COLO668 (cell line): ENCODE results near the gene FAM171A2.
"Not testable (repeated sequence)": the region's sequence is repeated elsewhere in the genome, so short reads cannot be mapped to it uniquely, and the experiment has no call there.

Source experiments
- DNase-seq: peaks from one replicate; lab custom pipeline; 2025; ENCODE audit not compliant: unreplicated experiment; lab: John Stamatoyannopoulos, UW

FAM171A2 gene

DNA sequence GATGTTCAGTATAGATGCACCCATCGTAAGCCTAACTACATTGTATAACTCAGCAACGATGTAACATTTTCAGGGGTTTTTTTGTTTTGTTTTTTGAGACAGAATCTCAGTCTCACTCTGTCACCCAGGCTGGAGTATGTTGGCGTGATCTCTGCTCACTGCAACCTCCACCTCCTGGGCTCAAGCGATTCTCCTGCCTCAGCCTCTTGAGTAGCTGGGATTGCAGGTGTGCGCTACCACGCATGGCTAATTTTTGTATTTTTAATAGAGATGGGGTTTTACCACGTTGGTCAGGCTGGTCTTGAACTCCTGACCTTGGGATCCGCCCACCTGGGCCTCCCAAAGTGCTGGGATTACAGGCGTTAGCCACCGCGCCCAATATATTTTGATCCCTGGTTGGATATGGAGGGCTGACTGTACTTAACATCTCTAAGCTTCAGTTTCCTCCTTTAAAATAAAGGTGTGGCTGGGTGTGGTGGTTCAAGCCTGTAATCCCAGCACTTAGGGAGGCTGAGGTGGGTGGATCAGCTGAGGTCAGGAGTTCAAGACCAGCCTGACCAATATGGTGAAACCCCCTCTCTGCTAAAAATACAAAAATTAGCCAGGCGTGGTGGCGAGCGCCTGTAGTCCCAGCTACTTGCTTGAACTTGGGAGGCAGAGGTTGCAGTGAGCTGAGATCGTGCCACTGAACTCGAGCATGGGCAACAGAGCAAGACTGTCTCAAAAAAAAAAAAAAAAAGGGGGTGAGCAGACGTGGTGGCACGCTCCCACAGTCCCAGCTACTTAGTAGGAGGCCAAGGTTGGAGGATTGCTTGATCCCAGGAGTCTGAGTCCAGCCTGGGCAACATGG lies 16.2 kb downstream of the FAM171A2 start:
- DNase-seq: not testable (repeated sequence)

DNA sequence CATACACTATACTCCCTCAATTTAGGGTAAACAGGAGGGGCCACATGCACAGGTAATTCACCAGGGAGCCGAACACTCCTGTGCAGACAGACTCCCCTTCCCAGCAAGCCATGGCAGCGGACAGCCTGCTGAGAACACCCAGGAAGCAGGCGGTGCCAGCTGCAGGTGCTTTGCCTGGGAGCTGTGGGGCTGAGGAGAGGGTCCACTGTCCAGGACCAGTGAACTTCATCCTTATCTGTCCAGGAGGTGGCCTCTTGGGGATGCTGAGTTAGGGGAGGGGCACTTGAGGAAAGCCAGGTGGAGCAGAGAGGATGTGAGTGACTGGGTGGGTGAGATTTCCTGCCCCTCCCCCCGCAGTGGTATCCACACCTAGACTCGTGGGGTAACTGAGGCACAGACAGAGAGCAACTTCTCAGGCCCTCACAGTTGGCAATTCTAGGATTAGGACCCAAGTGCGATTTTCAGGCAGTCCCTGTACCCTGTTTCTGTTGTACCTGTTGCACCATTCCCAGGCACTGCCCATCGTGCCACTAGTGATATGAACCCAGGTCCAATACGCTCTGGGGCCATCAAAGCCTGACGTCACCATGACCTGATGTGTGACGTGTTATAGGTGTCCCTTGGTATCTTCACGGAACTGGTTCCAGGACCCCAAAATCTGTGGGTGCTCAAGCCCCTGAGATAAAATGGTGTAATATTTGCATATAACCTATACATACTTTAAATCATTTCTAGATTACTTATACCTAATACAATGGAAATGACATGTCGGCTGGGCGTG lies 17.4 kb downstream of the FAM171A2 start:
- peak; percentile 17 for DNase-seq

DNA sequence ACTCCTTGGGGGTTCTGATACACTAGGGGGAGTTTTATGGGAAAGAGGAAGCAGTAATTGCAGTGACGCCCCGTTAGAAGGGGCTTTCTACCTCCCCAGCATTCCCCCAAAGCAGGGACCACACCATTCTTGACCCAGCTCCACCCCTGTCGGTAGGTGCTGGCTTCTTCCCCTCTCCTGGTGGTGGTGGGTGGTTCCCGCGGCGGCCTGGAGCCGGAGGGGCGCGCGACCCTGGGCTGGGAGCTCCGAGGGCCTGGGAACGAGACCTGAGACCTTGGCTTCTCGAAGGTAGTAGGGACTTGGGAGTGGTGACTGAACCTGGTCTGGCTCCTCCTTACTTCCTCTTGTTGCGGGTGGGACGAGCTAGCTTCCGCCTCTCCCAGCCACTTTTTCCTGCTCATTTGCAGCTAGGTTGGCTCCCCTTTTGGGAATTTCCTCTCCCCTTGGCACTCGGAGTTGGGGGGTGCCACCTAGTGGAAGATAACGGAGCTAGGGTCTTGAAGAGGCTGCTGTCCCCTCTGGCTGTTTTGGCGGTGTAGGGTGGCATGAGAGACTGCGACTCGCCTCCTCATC lies 18.1 kb downstream of the FAM171A2 start:
- peak; percentile 39 for DNase-seq

DNA sequence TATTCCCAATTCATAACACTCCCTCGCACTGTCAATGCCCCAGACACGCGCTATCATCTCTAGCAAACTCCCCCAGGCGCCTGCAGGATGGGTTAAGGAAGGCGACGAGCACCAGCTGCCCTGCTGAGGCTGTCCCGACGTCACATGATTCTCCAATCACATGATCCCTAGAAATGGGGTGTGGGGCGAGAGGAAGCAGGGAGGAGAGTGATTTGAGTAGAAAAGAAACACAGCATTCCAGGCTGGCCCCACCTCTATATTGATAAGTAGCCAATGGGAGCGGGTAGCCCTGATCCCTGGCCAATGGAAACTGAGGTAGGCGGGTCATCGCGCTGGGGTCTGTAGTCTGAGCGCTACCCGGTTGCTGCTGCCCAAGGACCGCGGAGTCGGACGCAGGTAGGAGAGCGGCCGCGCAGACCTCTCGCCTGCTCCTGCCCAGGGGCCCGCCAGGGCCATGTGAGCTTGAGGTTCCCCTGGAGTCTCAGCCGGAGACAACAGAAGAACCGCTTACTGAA lies 18.7 kb downstream of the FAM171A2 start, which contains the start of gene GRN:
GRN (plus strand) TSS at position 364 of the 515 bp plus-strand sequence. CDS start 3,863 bp downstream, outside the sequence.
- peak; percentile 84 for DNase-seq

DNA sequence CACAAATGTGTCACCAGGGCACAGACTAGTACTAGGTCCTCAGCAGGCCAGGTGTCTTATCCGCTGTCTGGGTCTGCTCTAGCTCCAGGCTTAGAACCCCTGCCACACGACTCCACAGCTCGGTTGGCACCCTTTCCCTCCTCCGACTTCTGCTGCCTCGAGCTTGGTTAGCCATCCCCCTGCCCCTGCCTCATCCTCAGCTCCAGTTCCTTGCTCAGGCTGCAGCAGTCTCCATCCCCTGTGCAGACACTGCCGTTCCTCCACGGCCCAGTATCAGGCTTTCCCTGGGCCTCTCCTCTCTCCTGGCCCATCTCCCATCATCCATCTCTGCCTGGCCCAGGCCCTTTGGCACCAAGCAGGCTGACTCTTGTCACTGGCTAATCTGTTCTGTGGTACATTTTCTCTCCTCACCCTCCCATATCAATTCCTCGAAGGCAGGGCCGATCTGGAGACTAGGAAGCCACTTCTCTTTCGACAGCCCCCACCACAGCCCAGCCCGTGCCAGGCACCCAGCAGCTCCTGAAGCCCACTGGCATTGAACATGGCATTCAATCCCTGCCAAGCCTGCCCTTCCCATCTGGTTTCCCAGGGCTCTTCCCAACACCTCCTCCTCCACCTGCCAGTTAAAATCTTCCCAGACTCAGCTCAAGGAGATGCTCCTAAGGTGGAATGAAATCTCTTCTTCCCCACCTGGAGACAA lies 20.0 kb downstream of the FAM171A2 start:
- DNase-seq: no peak

DNA sequence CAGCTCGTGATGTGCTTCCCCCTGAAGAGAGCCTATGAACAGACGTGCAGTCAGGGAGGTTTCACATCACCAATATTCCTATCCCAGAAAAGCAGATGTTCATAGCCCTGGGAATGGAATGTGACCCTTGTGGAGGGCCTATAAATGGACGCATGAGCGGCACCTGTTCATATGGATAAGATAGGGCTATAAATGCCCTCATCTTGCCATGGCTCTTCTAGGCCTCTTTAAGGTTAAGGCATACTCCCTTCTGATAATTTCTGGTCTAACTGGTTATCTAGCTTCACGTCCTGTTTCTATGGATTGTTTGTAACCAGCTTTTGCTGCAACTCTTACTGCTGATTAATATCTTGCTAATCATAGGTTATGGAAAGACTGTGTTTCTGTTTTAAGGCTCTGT lies 23.1 kb downstream of the FAM171A2 start:
- not testable (repeated sequence) for DNase-seq

DNA sequence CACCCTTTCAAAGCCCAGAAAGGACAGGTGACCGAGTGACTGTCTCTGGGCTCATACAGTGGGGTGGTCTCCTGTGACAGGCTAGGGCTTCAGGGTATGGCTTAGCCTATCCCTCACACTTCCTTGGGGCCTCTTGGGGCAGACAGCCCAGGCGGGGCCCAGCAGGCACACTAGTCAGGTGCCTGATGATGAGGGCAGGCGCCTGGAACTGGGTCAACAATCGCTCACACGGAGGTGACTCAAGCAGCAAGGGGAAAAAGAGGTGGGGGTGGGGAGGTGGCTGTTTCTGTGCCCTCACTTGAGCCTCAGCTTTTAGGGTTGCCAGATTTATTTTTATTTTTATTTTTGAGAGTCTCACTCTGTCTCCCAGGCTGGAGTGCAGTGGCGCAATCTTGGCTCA lies 25.0 kb downstream of the FAM171A2 start:
- peak; percentile 1 for DNase-seq

DNA sequence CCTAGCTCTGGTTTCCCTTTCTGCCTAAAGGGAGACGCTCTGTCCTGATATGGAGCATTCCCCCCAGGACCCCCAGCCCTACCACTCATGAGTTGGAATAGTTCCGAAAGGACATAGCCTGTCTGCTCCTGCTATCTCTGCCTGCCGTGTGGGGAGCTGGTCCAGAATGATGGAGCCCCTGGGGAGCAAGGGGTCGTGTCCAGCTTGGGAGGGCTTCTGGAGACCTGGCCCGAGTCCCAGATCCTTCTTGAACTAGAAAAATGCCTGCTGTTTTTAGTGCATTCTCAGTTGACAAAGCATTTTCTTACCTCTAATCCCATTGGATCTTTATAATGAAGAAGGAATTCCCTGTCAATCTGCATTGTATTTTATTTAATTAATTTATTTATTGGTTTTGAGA lies 27.7 kb downstream of the FAM171A2 start:
- DNase-seq: no peak

DNA sequence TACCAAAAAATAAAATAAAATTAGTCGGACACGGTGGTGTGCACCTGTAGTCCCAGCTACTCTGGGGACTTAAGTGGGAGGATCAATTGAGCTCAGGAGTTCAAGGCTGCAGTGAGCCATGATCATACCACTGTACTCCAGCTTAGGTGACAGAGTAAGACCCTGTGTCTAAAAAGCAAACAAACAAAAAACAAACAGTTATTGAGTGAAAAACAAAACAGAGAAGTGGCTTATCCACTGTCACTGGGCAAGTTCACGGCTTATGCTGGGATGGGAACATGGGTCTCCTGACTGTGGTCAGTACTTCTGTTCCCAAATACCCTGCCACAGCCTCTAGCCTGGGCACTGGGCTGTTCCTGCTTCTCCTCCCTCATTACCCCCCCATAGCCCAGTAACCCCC lies 28.1 kb downstream of the FAM171A2 start:
- DNase-seq: no peak

DNA sequence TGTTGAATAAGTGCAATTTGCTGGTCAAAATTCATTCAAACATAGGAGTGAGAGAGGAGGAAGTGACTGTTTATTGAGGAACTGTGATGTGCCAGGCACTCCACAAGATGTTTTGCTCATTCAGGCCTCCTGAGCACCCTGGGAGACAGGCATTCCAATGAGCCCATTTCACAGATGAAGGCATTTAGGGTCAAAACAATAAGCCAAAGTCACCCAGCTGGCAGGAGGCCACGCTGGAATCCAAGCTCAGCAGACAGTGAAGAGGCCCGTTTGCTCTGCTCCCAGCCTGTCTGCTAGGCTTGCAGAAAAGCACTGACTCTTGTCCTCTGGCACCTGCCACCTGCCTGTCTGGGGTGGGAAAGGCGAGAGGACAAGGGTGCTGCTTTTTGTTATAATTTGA lies 28.9 kb downstream of the FAM171A2 start:
- DNase-seq: no peak

DNA sequence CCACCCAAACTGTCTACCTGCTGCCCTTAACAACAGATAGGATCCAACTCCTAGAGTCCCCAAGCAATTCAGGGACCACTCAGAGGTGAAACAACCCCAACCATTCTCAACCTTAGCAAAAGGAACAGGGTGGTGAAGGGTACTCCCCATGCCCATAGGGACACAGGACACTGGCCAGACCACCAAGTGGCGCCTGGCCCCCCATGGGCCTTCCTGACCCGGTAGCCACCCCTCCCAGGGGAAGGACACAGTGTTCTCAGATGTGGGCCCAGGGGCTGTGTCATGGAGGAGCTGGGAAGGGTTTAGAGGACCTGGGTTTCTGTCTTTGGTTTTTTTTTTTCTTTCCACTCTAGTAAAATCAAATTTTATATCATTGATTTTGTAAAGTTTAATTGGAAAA lies 29.3 kb downstream of the FAM171A2 start:
- DNase-seq: no peak

DNA sequence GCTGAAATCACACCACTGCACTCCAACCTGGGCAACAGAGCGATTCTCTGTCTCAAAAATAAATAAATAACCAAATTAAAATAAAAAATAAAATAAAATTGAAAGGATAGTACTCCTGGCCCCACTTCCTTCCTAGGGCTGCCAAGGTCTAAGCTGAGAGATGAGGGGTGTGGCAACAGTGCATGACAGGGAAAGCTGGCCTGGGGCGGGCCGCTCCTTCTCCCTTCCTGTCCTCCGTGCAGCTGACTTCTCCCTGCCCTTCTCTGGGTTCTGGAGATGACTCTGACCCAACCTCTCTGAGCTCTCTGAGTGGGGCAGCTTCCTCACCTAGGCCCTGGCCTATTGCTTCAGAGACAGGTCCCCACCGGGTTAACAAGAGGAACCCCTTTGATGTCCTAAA lies 30.3 kb downstream of the FAM171A2 start:
- DNase-seq: no peak

DNA sequence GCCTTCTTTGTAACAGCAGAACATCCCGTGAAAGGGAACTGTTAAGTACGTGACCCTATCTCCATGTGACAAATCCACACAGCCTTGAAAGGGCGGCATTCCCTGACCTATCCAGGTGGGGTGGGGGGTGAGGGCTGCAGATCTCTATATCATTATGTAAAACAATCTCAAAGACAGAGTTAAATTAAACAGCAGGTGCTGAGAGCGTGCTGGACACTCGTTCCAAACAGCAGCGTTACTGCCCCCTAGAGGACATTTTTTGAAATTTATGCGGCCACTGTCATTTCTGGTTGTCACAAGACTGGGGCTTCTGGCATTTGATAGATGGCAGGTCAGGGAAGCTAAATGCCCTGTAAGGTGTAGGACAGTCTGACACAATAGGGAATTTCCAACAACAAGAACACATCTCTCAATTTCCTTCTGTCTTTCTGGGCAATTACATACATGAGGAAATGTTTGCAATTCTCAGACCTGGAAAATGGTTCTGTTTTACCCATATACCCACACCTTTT lies 32.3 kb downstream of the FAM171A2 start:
- DNase-seq: peak; percentile 62

DNA sequence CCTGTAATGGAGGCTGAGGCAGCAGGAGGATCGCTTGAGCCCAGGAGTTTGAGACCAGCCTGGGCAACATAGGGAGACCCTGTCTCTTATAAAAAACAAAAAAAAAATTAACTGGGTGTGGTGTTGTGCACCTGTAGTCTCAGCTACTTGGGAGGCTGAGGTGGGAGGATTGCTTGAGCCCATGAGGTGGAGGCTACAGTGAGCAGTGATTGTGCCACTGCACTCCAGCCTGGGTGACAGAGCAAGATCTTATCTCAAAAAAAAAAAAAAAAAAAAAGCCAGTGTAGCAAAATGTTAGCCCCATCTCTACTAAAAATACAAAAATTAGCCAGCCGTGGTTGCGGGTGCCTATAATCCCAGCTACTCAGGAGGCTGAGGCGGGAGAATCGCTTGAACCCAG lies 33.4 kb downstream of the FAM171A2 start:
- DNase-seq: not testable (repeated sequence)

DNA sequence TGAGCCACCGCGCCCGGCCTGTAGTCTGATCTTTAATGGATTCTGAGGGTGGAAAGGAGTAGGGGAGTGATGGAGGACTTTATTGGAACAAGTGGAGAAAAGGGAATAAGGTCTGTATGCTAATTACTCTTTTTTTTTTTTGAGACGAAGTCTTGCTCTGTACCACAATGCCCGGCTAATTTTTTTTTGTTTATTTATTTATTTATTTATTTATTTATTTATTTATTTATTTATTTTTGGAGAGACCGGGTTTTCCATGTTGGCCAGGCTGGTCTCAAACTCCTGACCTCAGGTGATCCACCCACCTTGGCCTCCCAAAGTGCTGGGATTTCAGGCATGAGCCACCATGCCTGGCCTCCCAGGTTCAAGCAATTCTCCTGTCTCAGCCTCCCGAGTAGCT lies 34.1 kb downstream of the FAM171A2 start:
- DNase-seq: not testable (repeated sequence)

DNA sequence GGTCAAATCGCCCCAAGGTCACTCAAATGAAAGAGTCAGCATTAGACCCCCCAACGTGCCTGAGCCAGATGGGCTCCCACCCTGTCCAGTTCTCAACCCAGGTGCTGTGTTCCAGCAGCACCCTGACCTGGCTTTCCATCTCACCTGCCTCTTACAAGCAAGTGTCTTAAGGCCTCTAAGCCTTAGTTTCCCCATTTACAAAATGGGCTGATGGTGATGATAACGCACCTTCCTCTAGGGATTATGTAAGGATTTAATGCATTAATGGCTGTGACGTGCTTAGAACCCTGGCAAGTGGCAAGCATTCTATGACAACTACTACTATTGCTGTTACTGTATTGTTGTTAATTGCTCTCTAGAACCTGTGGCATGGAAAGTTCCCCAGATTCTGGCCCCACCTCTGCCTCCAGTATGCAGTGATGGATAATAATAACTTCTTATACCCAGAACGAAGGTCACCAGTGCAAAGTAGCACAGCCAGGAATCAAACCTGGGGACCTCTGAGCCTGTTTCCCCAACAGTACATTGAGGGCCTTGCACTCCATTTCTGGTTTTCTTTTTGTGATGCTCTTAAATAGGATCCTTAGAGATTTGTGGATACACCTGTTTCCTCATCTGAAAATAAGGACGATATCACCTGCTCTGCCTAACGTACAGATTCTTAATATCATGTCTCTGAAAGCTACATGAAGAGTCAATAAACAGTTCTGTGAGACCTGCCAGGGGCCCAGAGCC lies 35.8 kb downstream of the FAM171A2 start:
- no peak for DNase-seq

DNA sequence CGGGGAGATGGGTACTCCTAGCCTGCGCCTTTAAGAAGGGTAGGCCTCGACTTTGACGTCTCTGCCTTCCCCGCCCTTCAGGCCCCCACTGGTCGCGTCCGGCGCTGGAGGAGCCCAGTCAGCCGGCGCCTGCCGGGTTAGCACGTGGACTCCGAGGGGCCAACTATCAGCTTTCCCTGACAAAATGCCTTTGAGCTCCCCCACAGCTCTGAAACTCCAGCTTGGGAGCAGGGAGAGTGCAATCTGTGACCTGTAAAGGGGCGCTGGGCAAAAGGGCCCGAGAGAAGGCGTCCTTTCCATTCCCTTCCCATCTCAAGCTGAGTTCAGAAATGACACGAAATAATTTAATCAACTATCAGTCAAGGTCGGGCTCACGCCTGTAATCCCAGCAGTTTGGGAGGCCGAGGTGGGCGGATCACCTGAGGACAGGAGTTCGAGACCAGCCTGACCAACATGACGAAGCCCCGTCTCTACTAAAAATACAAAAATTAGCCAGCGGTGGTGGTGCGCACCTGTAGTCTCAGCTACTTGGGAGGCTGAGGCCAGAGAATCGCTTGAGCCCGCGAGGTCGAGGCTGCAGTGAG lies 36.7 kb downstream of the FAM171A2 start:
- DNase-seq: peak; percentile 91

DNA sequence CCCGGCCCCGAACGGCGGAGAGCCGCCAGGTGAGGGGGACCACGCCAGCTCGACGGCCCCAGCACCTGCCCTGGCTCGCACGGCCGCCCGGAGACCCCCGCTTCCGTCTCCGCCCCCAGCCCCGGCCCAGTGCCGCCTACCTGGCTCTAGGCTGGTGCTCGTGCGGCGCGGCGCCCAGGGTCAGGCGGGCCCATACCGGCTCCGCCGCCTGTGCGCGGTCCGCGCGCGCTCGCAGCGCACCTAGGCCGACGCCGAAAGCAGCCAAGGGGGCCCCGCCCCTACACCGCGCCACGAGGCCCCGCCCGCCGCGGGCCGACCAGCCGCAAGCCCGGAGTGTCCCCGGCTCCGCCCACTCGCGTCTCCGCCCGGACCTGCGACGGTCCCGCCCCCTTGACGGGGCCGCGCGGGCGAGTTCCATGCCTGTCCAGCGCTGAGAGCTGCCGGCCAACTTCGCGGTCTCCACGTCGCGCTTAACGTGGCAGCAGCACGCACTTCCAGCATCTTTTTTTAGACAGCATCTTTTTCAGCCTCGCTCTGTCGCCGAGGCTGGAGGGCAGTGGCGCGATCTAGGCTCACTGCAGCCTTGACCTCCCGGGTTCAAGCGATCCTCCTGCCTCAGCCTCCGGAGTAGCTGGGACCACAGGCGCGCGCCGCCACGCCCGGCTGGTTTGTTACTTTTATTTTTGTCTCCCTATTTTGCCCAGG lies 38.9 kb downstream of the FAM171A2 start, which contains the start of gene SLC25A39:
SLC25A39 (minus strand) TSS at position 253 of the 705 bp plus-strand sequence. CDS start 1,261 bp downstream, outside the sequence.
- peak; percentile 93 for DNase-seq

DNA sequence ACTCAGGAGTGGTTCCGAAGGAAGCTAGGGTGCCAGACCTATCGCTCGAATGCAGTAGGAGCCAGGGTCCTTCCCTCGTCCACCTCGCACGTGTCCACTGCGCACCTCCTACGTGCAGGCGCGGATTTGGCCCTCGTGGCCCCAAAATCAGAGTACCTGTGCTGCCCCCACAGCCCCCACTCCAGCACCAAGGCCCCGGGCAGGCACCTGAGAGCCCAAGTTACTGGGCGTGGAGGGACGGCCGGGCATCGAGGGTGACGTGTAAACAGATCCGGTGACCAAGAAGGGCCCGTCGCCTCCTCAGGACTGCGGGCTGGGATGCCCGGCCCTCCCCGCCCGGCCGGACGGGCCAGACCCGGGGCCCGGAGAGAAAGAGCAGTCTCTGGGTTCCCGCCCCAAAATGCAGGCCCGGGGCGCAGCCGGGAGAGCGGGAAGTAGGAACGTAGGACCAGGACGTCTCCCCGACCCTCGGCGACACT lies 39.5 kb downstream of the FAM171A2 start:
- peak; percentile 39 for DNase-seq
